Coronary artery (tissue), 2 donors: Measurements from ENCODE around the gene IFIT5.
"Not testable (repeated sequence)": the region's sequence is repeated elsewhere in the genome, so short reads cannot be mapped to it uniquely, and the experiment has no call there.

Experiments used
- DNase-seq: peaks from one replicate; pipeline ENCODE4 v3.0.0-alpha.2; 2017; ENCODE audit warnings: low spot score
- H3K27ac ChIP-seq, 2 donors: fragments of 200-600 bp; sonication (generic); one replicate each; pipeline ENCODE4 v1.5.1; 2016 to 2019
- H3K4me3 ChIP-seq: fragments of 200-600 bp; sonication (generic); 2 replicates; pipeline ENCODE4 v1.5.1; 2016; ENCODE audit warnings: mild to moderate bottlenecking, moderate library complexity
- CTCF ChIP-seq: fragments of 200-600 bp; sonication (generic); IDR thresholded peaks from one replicate; pipeline ENCODE4 v1.5.1; 2019; ENCODE audit warnings: antibody characterized with exemption

IFIT5 gene

GRCh38 chr10:89395141-89395540 is 19.2 kb upstream of the IFIT5 start:
- no peak overlapping the region for H3K4me3 ChIP-seq
- no peak for DNase-seq
- TF ChIP-seq CTCF = no peak
- H3K27ac ChIP-seq = no peak overlapping the region

- no peak overlapping the region for H3K27ac ChIP-seq
- no peak for TF ChIP-seq CTCF
- DNase-seq = no peak
- H3K4me3 ChIP-seq = no peak overlapping the region
These were observed 16.2 kb upstream of the IFIT5 start for GRCh38 chr10:89398003-89398749.

- no peak for DNase-seq
- TF ChIP-seq CTCF = no peak
- Histone ChIP-seq H3K27ac (no peak overlapping the region), H3K4me3 (no peak overlapping the region)
These were observed 14.4 kb upstream of the IFIT5 start for GRCh38 chr10:89399956-89400355.

- no peak for DNase-seq
- TF ChIP-seq CTCF = no peak
- Histone ChIP-seq H3K4me3 (no peak overlapping the region), H3K27ac (no peak overlapping the region)
These were observed 11.3 kb upstream of the IFIT5 start for GRCh38 chr10:89403043-89403442.

- no peak overlapping the region for H3K4me3 ChIP-seq
- DNase-seq = no peak
- no peak overlapping the region for H3K27ac ChIP-seq
- TF ChIP-seq CTCF = no peak
These were observed 10.0 kb upstream of the IFIT5 start for GRCh38 chr10:89404104-89405047.

GRCh38 chr10:89406178-89406577 is 8.2 kb upstream of the IFIT5 start:
- not testable (repeated sequence) for DNase-seq, H3K27ac ChIP-seq, H3K4me3 ChIP-seq

GRCh38 chr10:89407792-89408191 is 6.6 kb upstream of the IFIT5 start:
- H3K27ac ChIP-seq, DNase-seq, H3K4me3 ChIP-seq: not testable (repeated sequence)

GRCh38 chr10:89409282-89409681 is 5.1 kb upstream of the IFIT5 start:
- not testable (repeated sequence) for DNase-seq

GRCh38 chr10:89410551-89410950 is 3.8 kb upstream of the IFIT5 start:
- not testable (repeated sequence) for H3K27ac ChIP-seq, DNase-seq, H3K4me3 ChIP-seq

More at GRCh38 chr10:89409282-89409681, 5.1 kb upstream of the IFIT5 start:
- H3K27ac ChIP-seq, H3K4me3 ChIP-seq: not testable (repeated sequence)

GRCh38 chr10:89411135-89411534 is 3.2 kb upstream of the IFIT5 start:
- not testable (repeated sequence) for H3K4me3 ChIP-seq, H3K27ac ChIP-seq, DNase-seq

- DNase-seq, H3K4me3 ChIP-seq, H3K27ac ChIP-seq: not testable (repeated sequence)
These were observed 2.1 kb upstream of the IFIT5 start for GRCh38 chr10:89412276-89412675.
